HG03103 (cell line): ENCODE data around the gene KRT74.

Experiments used
- ATAC-seq: cut with Tn5 transposase; IDR thresholded peaks from one replicate; pipeline ENCODE4 v1.9.1; 2021; ENCODE audit warnings: low read depth; ENCODE audit not compliant: unreplicated experiment

KRT74 gene

DNA sequence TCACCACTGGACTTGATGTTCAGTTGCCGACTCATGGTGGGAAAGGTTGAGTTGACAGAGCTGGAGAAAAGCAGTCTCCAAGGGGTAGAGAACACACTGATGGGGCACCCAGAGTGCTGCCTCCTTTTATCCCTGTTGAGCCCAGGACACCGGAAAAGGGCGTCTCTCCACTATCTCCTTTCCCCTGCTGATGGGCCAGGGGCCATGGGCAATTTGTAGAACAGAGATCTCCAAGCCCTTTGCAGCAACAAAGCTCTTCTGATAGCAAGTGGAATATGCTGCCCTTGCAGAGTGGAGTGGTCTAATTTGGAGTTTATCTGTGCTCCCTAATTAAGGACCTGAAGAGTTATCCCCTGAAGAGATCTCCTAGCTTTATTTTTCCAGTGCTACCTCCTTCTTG, at the start of gene KRT74:
Gene KRT74, minus strand, starts transcription at position 101 of the 400 bp plus-strand sequence. Its CDS starts 66 bp downstream, at position 35.
- no peak for ATAC-seq

GRCh38 chr12:52622349-52622748, 48.7 kb upstream of the KRT74 start:
- no peak for ATAC-seq

DNA sequence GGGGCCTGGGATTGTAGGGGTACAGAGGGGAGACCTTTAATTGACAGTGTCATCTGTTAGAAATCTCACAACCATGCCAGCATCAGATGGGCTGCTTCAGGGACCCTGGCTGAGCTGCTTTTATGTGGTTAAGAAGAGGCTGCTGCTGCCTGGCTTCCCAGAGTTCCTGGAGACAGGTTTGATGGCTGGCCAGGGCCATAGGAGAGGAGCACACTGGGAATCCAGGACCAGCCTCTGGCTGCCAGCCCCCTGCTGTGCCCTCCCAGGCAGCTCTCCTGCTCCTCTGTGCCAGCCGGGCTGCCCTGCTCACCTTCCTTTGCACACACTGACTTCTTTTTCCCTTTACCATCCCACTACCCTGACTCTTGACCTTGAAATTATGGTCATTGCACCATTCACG, 45.2 kb upstream of the KRT74 start:
- no peak for ATAC-seq

GRCh38 chr12:52618216-52618615, 44.6 kb upstream of the KRT74 start, which contains the start of gene KRT73:
TSS of gene KRT73 (minus strand) at chr12:52618559. CDS start at chr12:52618524, 35 bp downstream.
- ATAC-seq, result no peak

DNA sequence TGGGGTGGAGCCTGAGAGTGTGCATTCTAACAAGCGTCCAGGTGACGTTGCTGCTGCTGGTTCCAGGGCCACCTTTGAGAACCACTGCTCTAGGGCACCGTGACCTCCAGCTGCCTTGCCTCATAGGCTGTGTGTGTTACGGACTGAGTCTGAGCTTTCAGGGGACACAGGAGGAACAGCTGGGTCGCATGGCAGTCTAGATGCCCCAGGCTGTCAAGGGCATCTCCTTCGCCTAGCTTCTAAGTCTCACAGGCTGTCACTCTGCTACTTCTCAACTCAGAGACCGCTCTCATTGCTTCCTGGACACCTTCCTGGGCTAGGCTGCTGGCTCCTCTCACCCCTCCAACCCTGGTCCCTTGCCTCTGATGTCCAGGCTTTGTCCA, 43.8 kb upstream of the KRT74 start:
- ATAC-seq, result no peak

DNA sequence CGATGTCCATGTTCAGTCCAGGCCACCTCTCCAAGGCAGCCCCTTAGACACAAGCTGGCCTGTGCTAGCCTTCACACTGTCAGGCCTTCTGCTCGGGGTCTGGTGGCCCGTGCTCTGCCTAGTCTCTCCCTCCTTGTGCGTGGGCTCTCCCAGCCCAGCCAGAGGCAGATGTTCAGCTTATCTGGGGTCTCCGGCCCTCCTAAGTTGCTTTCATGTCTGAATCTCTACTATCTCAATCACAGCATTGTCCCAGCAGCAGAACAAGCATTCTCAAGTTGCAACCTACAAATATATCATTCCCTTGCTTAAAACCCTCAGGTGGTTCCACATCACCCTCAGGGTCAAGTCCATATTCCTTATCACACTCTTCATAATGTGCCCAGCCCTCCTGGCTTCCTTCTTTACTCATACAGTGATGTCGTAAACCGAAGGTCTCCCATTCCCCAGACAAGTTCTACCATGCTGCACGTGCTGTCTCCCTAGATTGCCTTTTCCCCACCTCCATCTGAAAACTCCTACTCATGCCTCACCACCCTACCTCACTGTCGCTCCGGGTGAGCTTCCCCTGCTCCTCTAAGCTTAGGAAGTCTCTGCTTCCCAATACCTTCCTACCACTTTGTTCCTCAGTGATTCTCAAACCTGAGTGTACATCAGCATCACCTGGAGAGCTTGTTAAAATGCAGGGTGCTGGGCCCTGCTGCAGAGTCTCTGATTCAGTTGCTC, 43.2 kb upstream of the KRT74 start:
- ATAC-seq, result no peak

DNA sequence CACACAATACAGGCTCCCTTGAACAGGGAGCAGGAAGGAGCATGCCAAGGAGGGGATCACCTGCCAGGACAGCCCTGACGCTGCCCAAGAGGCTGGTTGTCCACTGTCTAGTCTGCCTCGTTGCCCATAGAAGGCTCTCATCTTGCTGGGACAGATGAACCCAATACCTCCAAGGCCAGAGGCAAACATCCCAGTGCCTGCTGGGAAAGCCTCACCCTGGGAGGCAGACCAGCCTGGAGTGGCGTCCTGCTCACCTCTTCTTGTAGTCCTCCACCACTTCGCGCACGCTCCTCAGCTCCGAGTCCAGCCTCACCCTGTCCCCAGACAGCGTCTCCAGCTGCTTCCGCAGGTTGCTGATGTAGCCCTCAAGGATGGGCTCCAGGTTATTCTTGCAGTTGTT, 42.3 kb upstream of the KRT74 start:
- no peak for ATAC-seq

DNA sequence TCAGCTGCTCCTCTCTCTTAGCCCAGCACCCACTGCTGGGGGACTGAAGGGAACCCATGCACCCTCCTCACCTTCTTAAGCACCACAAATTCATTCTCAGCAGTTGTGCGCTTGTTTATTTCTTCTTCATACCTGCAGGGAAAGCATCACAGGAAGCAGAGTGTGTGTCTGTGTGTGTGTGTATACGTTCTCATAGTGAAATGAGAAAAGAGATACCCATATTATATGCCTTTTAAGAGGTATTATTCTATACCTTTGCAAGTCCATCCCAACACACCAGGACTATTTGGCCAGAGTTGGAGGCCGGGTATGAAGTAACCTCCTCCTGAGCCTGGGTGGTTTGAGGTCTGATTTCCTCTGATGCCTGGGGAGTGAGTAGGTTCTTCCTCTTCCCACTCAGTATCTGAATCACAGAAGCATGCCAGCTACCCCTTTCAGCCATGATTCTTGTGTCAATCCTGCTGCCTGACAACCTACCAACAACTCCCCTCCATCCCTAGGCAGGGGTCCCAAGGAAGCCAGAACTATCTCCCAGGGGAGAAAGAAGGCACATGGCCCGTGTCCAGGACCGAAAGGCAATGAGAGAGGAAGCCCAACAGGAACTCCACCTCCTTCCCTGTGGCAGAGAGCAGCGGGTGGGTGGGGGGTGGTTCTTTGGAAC, 41.7 kb upstream of the KRT74 start:
- no peak for ATAC-seq

DNA sequence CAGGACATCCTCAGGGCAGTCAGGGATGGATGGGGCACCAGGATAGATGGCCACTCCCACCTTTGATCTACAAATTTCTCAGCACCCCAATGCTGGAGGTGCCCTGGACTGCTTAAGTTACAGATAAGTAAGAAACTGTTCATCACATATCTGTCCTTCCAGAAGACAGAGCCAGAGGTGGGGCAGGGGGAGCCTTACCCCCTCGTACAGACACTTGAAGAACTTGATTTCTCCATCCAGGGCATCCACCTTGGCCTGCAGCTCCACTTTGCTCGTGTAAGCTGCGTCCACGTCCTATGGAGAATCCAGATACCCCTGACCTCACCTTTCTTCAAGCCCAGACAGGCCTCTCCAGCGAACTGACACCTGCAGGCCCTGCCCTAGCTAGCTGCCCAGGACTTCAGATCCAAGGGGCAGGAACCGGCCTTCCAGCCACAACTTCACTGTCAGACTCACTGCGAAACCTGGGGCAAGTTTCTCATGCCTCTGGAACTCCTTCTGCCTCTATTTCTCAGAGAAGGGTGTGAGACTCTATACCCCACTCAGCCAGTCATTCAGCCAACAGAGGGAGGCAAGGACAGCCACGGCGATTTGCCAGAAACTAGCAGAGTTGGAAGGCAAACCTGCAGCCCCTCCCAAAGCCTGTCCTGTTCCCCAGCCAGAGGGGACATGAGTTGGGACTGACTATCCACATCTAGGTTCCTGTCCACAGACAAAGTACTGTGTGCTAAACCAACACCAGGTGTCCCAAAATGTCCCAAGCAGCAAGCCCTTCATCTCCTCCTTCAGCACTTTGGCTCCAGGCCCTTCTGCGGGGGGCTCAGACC, 41.0 kb upstream of the KRT74 start:
- ATAC-seq, result no peak

DNA sequence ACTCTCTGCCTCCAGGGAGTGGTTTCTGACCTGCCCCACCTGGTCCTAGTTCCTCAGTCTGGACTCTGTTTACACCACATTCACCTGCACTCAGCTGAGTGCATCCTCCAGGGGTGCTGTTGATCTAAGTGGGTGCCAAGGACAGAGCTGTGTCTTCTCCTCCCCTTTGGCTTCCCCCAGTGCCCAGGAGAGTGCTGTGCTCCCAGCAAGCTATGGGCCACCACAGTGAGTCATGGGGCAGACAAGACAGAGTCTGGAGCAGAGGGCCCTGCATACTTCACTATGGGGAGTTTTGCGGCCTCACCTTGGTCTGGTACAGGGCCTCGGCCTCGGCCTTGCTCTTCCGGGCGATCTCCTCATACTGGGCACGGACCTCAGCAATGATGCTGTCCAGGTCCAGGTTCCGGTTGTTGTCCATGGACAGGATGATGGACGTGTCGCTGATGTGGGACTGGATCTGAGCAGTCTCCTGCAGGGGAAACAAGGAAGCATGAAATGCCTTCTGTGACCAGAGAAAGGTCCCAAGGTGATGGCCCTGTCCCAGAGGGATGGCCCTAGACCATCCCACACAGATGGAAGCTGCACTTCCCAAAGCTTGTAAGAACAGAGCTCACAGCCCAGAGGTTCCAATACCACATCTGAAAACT, 39.9 kb upstream of the KRT74 start:
- ATAC-seq, result no peak

DNA sequence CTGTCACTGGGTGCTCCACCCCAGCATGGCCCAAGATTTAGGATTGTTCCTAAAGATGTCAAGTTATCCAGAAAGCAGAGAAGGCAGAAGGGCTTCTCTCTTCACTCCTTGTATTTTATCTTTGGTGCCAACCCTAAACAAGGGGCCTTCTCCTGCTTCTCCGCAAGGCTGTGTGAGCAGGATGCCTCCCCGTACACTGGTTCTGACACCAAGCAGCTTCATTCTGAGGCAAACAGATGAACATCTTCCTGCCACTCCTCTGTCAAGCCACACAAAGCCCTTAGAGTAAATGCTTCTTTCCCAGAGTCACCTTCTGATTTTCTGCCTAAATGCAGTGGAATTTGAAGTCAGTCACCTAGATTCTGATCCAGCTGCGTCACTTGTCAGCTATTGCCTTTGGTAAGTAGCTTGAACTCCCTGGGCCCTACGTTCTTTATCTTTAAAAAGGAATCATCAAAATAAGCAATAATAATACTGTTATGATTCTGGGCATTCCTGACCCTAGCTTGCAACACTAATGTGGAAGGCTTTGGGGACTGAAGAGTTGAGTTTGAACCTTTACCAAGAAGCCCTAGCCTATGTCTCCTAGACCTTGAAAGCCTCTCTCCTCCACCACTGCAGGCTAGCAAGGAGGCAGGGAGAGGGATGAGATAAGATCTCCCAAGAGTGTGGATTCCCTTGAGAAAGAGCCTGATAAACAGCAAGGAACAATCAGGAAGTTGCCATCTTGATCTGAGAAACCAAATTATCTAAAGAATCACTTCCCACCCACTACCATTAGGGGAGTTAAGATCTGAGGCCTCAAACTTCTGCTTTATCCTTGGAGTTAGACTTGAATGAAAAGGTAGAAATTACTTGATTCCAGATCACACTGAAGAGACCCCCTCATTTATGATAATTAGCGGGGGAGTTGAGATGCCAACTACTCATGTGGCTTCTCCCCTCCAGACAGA, 39.1 kb upstream of the KRT74 start:
- no peak for ATAC-seq

- ATAC-seq, result no peak
Measured at GRCh38 chr12:52611080-52611468, 37.4 kb upstream of the KRT74 start.

- ATAC-seq, result no peak
Measured at GRCh38 chr12:52608826-52609630, 35.4 kb upstream of the KRT74 start.

DNA sequence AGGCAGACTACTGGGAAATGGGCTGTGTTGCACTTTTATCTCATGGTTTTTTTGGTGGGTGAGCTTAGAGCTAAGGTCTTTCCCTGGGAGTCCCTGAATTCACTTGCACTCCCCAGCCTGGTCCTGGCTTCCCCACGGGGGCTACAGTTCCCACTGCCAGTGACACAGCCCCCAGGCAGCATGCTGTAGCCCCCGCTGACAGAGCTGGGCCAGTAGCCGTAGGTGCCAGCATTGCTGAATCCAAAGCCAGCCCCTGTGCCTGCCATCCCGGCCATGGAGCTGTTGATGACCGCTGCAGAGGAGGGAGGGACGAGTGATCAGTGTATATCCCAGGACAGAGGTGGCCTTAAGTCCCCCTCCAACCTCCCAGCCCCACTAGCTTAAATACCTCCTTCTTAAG, 34.5 kb upstream of the KRT74 start:
- no peak for ATAC-seq

DNA sequence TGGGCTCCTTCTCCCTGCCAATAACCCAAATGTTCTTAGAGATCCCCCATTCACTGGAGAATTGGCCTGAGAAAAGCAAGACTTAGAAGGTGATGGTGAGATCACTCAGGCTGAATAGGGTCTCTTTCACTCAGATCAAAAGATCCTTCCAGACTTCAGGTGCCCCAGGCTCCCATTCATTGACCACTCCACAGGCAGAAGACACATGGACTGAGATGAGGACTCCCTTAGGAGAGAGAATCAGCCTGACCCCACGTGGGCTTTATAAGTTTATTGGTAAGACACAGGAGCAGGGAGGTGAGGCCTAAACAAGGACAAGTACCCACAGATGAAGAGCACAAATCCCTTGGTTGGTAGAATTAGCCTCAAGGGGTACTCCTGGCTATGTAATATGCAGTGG, 33.7 kb upstream of the KRT74 start:
- no peak for ATAC-seq

DNA sequence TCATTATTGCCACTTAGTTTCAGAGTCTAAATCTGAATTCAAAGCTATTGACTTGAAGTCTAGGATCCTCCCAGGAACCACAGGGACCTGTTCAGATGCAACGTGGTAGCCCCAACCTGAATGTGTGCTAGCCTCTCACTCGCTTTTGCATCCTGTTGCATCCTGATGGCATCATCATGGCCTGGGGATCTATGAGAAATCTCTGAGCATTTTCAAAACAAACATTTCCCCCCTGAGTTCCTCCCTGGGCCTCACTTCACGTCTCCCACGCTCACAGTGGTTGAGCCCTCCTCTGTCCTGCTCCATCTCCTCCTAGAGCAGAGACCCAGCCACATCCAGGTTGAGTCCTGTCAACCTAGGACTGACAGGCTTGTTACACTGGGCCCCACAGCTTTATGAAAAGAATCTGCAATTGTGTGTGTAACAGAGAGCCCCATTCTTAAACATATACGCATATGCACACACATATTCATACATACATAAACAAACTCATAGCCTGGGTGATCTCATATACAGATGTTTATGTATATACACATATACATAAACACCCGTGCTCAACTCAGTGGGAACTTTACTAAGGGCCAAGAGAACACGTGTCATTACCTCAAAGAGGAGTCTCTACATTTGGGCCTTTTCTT, 33.1 kb upstream of the KRT74 start:
- no peak for ATAC-seq

- ATAC-seq, result no peak
Measured at GRCh38 chr12:52606096-52606495, 32.5 kb upstream of the KRT74 start.

- ATAC-seq, result no peak
Measured at GRCh38 chr12:52605542-52605941, 31.9 kb upstream of the KRT74 start.

- no peak for ATAC-seq
Measured at GRCh38 chr12:52604859-52605258, 31.2 kb upstream of the KRT74 start.
